ENCODE data around the gene APOA1.

The APOA1 gene

DNA sequence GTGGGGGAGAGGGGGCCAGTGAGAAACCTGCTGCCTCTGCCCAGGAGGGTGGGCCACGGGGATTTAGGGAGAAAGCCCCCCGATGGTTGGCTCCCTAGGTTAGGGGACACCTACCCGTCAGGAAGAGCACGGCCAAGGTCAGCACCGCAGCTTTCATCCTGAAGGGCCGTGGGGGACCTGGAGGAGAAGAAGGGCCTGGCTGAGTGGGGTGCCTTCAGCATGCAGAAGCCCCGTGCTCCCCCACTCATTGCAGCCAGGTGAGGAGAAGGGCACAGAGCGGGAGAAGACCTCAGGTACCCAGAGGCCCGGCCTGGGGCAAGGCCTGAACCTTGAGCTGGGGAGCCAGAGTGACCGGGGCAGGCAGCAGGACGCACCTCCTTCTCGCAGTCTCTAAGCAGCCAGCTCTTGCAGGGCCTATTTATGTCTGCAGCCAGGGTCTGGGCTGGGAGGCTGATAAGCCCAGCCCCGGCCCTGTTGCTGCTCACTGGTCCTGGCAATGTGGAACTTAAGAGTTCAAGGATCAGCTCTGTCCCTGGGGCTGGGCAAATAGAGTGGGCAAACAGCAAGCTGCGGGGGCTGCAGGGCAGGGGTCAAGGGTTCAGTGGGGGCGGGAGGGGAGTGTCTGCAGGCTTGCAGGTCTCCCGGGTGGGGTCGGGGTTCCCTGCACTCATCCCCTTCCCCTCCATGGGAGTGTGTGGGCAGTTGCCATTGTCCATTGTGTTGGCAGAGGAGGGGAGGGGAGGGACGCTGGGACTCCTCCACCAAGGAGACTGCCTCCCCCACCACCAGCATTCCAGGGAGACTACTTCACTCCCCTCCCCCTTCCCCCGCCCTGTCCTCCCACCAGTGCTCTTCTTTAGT, at the start of gene APOA1:
APOA1 (minus strand) TSS at position 392 of the 861 bp plus-strand sequence; CDS start at position 157, 235 bp downstream.
- no peak for DNase-seq

DNA sequence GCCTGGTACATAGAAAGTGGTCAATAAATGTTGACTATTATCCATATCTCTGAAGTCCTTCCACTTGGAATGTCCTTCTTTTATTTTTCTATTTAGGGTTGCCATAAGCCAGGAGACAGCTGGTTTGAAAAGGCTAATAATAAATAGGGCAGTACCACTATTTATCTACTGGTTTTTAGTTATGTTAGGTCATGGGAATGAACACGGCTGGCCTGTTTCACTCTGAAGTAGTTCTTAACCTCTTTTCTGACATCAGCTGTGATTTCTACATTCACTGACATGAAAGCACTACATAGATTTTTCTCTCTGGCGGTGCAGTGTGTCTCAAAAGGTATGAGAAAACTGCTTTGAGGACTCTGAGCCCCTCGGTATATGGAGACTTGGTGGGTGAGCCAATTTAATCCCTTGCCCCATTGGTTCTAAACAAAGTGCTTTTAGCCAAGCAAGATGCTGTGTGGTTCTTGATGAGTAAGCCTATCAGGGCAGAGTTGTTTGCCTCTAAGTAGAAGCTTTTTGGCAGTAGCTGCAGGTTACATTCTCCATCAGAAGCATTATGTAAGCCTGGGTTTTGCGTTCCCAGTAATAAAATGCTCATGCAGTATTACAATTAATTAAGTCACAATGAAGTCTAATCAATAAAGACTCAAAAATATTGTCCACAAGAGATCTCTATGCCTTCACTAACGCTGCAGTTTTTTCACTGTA, 48.7 kb upstream of the APOA1 start:
- DNase-seq, result no peak

DNA sequence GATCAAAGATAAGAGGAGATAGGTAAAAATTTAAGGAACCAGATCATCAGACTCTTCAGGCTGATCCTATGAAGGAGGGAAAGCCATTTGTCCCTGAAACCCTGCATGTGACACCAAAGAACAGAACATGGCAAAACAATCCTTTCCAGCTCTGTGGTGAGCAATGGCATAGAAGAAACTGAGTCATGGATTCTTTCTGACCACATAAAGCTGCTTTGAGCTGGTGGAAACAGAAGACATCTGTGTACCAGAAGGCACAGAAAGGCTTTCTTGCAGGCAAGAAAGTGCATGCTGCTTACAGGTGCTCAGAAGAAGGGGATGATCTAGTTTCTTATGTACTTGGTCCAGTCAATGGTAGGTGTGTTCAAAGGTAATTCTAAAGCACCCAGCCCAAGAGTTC, 45.0 kb upstream of the APOA1 start:
- no peak for DNase-seq

DNA sequence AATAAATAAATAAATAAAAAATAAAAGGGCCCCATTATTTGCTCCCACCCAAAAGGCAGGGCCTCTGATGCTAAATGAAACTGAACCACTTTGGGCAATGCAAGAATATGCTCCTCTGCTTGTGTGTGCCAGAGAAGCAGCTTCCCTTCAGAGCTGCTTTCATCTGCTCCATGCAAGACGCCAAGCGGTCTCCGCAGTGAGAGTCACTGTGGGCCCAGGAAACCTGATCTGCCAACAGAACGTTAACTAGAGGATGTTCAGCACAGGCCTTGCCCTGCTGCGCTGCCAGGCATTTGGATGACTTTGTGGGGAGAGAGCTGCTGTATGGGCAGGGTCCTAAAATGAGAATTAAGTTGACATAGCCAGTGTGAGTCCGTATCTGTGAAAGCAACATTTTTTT, 43.7 kb upstream of the APOA1 start:
- no peak for DNase-seq

DNA sequence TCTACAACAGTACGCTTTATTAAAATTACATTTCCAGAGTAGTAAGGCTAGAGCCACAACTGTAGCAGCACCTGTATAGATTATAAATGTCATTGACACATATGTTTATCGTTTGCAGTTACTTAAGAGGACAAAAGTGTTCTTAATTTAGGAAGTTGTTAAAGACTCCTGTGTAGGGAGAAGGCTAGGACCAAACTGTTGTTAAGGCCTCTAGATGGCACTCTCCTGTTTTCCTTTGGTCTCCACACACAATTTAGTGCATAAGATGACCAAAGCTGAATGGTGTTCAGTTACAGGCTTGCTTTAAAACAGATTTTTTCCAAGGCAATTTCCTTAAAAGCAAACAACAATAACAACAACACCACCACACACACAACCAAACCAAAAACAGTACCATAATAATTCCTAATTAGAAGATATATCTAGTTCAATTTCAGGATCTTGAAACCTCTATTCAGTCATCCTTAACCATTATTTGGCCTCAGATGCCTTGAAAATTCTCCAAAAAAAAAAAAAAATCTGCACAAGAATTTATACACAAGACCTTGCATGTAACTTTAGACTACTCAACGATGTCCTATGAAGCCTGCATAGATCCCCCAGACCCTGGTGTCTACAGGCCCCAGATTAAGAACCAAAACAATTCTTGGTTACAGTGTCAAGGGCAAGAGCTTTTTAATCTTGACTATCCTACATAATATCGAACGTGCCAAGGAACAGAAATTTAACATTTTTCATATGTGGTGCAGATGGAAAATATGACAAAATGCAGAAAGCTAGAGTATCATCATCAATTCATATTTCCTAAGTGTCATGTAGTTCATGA, 42.6 kb upstream of the APOA1 start:
- no peak for DNase-seq

DNA sequence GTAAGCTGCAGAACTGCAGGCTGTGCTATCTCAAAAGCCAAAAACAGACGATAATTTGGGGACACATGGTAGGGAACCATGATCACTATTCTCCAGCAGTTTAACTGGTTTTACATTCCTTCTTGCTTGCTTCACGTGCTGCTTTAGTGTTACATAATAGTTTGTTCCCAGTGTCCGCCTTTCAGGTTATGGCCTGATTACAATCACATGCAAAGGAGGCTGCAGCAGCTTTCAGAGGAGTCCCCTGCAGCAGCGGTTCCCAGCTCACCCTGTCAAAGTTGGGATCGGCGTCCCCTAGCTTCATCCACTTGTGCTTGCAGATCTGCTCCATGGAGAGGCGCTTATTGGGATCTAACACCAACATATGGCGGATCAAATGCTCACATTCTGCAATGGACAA, 39.2 kb upstream of the APOA1 start:
- DNase-seq, result no peak

DNA sequence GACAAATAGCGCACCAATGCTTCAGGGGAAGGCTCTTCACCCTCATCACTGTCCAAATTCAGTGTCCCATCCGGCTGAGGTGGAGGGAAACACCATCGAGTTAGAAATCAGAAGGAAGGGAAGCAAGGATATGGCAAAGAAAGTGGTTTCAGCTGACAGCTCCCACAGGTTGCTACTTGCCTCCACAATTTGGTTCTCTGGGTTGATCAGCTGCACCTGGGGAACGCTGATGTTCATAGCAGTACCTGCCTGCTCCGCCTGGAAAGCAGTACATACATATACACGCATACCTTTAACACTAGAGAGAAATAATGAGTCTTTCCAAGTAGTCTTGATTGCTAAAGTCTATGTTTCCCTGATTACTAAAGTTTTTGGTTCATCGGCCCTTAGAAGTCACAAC, 37.8 kb upstream of the APOA1 start:
- DNase-seq, result no peak

DNA sequence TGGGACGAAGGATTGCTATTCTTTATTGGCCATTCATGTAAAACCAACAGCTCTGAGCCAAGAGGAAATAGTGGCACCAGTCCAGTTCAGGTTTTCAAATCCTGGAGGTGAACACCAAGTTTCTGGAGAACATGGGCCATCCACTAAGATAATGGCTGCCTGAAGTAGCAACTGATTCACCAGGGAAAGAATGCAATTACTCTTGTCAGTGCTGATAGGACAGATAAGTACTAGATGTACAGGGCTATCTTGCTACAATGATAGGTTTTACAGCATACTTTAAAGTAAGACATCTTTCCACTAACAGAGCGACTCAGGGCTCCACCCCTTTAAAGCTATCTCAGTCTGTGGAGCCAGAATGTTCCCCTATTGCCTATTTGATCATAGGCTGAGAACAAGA, 36.8 kb upstream of the APOA1 start:
- no peak for DNase-seq

DNA sequence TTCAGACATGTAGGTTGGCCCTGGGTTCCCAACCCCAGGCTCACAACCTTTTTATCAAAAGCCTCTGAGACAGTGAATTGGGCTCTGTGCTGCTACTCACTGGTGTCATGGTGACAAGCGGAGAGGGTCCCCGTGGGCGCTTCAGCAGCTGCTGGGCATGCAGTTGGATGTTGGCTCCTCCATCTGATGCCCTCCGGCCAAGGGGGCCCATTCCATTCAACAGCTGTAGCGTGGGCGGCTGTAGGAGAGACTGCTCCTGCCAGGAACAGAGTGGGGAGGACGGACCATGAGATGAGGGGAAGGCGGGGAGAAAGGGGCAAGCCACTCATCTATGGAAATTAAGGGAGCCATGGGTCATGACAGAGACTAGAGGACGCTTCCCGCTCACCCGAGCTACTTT, 36.0 kb upstream of the APOA1 start:
- DNase-seq, result no peak

DNA sequence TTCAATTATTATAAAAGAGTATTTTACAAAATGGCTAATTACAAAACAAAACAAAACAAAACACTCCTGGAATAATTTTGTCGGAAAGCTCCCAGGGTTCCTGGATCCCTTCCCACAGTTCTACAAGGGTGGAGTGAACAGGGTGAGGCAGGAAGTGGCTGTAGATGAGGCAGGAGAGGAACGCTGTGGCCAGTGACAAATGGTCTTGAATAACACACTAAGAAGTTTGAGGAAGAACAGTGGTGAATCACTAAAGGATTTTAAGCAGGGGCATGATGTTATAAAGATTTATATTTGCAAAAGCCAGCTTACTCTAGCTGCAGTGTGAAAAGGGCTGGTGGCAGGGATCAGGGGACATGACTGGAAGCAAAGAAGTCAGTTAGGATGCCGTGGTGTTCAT, 33.8 kb upstream of the APOA1 start:
- DNase-seq, result no peak

DNA sequence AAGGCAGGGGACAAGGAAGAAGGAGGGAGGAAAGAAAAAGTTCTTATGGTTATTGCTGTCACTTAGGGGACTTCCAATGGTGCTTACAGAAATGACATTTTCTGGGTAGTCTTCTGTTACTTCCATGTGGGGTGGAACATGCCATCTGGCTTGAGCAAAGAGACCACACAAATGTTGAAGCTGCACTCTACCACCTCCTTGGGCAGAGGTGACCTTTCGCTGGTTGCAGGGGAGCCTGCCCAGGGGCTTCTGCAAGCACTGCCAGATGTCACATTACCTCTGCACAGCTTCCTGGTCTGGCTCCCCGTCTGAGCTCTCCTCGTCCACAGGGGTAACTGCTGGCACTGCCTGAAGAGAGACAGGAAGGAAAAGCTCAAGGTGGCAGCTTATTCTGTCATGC, 32.6 kb upstream of the APOA1 start:
- DNase-seq, result no peak

DNA sequence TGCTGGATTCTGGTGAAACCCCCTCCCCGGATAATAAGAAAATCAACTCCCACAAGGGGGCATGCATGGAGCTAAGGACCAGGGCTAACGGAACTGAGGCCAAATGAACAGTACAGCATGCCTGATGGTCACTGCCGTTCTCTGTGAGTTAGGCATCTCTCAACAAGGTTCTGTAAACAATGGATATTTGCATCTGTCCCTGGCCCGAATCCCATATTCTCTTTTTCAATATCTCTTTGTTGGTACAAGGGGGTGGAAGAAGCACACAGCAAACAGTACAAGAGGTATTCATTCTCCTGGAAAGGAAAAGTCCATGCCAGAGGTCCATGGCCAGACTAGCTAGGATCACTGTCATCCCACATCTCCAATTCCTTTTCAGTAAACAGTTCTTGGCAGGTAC, 32.2 kb upstream of the APOA1 start:
- no peak for DNase-seq

DNA sequence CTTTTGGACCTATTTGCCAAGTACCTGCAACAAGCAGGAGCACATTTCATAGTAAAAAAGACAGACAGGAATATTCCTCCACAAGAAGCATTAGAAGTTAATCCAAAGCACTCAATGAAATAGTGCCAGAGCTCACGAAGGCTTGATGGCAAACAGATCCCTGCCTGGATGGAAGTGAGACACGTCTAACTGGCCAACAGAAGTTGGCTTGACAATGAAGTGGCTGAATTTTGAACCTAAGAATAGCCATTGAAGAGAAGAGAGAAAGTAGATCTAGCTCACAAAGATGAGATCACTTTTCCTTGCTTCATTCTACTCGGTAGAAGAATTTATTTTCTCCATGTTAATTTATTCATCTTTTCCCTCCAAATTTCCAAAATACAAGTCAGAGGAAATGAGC, 30.6 kb upstream of the APOA1 start:
- DNase-seq, result no peak

DNA sequence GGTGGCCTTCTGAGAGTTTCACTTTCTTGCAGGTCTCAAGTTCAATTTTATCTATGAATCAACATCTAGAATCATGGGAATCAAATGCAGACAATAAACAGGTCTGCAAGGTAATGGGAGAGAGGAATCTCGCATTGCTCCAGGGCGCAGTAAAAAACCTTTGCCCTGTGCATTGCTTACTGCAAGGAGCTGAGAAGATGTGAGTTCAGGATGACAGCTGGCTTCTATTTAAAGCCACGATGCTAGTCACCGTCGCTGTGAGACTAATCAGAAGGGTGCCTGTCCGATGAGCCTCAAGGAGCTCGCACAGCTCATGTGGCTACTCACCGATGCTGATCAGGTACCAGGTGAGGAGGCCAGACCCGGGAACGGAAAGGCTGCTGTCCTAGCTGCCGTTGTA, 30.2 kb upstream of the APOA1 start:
- no peak for DNase-seq

DNA sequence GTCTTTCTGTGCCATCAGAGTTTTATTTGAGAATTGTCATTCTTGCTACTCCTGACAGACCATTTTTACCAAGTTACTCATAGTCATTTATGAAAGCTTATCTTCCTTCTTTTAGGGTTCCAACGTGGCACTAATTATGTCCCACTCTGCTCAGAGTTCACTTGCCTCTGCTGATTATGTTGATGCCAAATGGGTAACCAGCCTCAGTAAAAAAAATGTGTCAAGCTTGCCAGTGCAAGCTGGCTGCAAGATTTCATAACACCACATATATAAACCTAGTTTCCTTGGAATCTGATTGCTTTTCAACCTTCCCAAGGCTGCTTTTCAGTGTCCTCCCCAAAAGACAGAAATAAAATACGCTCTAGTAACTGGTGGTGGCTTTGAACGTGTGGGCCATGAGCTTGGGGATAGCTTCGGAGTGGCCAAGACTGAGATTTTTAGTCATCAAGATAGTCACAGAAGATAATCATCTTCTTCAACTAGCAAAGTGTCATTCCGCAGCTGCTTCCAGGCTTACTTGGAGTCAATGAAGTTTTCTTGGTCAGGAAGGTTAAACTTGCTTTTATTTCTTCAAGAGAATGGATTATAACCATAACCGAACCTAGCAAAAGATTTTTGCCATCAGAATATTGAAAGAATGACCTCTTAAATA, 29.5 kb upstream of the APOA1 start:
- no peak for DNase-seq

DNA sequence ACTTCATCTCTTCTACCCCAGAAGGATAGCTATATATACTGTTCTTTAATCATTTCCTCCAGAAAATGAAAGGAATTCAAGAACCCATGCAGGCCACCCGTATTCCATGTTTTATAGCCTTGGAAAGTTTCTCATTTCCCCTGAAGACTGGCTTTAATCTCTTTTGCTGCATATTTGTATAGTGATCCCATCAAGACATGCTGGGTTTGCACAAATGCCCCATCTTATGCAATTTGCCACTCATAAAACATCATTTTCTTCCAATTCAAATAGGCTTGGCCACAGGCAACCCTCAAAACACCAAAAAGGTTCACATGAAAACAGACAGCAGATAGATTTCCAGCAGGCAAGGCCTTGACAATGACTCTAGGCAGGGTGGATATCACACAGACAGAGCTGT, 28.3 kb upstream of the APOA1 start:
- no peak for DNase-seq

DNA sequence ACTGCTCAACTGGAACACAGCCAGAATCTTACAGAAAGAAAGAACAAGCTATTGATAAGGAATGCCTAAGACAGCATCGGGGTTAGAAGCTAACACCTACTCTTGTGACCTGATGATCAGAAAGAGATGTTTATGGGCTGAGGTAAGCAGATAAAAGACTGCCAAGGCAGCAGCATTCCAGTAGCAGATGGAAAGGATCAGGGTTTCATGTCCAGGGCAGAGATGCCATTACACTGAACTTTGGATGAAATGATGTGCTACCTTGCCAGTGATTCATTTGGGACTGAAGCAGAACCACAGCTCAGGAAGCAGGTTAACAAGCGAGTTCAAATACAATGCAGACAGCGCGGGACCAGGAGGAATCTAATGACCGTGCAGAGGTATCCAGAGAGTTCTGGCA, 27.1 kb upstream of the APOA1 start:
- no peak for DNase-seq

DNA sequence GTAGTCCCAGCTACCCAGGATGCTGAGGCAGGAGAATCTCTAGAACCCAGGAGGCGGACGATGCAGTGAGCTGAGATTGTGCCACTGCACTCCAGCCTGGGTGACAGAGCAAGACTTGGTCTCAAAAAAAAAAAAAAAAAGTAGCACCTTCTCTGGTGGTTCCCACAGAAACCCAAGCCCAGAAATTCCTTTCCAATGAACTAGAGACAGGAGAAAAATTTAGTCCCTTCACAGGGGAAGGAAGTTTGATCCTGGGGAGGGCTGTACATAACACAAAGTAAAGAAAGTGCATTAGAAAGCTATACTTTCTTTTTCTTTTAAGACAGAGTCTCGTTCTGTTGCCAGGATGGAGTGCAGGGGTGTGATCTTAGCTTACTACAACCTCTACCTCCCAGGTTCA, 25.5 kb upstream of the APOA1 start:
- DNase-seq, result no peak

DNA sequence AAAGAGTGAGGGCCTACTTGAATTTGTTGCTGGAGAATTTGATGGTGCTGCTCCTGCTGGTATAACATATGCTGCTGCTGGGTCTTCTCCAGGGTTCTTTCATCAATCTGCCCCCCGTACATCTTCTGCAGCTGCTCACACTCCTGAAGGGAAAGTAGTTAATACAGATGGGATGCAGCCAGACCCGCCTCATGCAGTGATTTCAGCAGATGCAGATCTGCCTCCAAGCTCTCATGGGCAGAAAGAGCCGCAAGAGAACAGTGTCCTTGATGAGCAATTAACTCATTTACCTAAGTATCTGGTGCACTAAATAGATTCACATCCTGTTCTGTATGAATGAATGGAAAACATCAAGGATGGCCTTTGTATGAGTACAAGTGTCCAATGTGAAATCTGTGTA, 24.8 kb upstream of the APOA1 start:
- no peak for DNase-seq

DNA sequence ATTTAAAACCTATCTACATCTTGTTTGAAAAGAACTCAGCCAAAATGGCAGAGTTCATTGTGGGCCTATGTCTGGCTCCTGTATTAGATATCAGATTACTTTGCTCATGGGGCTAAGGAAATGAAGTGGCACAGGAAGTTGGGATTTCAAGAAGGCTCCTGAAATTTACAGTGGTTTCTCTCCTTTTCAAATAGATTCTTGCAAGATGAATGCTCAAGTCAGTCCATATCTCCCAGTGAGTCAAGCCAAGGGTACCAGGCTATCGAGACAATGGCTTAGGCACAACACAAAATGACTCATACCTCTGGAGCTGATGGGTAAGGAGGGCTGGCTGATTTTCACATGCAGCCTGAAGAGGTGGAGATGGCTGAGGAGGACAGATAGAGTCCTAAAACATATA, 24.1 kb upstream of the APOA1 start:
- DNase-seq, result no peak

DNA sequence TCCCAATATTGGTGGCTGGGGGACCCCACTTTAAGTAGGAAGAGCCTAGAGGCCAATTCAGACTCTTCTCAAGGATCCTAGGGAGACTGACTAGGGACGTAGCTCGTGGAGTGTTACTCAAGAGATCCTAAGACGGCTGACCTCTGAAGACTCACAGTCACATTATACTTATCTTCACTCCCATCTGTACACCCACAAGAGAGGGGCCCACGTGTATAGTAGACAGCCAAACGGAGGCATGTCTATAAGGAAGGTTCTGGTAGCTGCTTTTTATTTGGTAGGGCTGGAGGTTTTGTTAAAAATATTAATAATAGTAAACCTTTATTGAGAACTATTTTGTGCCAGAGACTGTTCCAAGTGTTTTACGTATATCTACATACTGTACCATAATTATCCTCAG, 22.9 kb upstream of the APOA1 start:
- no peak for DNase-seq

DNA sequence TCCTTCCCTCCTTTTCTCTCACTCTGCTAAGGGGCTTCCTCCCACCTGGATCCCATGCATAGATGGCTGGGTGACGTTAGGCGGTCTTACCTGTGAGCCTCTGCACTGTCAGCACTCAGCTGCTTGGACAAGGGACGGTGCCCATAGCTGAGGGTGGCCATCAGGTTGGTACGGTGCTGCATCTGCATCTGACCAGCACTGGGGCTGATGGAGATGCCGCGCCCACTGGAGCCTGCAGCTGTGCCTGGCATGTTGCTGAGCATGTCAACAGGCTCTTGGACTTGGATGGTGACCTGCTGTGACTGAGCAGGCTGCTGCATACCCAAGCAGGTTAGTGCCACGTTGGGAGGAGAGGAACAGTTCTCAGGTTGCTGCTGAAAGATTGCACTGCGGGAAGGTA, 21.8 kb upstream of the APOA1 start:
- no peak for DNase-seq

DNA sequence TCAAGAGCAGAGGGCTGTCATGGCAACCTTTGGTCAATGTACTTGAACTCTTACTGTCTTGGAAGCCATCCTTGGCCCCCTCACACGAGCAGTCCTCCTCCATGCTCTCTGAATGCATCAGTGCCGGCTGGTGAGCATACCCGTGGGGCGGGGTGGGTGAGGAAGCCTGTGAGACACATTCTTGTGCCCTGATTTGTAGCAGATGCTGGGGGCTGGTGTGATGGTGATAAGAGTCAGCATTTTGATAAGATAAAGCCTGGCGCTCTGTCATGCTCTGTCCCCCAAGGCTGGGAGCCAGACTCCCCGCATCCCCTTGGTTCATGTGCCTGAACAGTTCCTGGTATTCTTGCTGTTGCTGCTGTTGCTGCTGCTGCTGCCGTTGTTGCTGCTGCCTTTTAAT, 20.5 kb upstream of the APOA1 start:
- DNase-seq, result no peak

Data from NCI-H2171 (cell line).